HCT116 (cell line): Measurements from ENCODE around the gene FOXL2NB. TPM values are rescaled to one million over a fixed set of nuclear protein-coding genes. Genes with fewer than 3 reads are reported as not detected.
A peak's percentile ranks its signal among the peaks of the same experiment; 100 is the strongest.

Source experiments
- ATAC-seq: fragments of 200-7000 bp; cut with Tn5 transposase; 2 replicates; pipeline ENCODE4 v1.9.1; 2020; ENCODE audit warnings: mild to moderate bottlenecking, moderate library complexity
- BruUV-seq: library from RNA; stranded (reverse); fragments of 400-500 nt; replicated peaks from 2 replicates; lab custom pipeline; 2021; lab: Mats Ljungman, UMichigan
- CTCF ChIA-PET: fragments of 300-600 bp; sonication (Branson Sonifier 250); formaldehyde crosslinking; loops from one replicate; lab custom pipeline; 2021; ENCODE audit warnings: antibody characterized with exemption; lab: Charles Lee
- POLR2A ChIA-PET: fragments of 300-600, 350-600 bp; sonication (Branson Sonifier 250); formaldehyde crosslinking; loops from one replicate; lab custom pipeline; 2021; ENCODE audit warnings: antibody characterized with exemption; lab: Charles Lee
- RAD21 ChIA-PET, 2 experiments: fragments of 300-600 bp; sonication (Branson Sonifier 250); formaldehyde crosslinking; loops; one replicate each; lab custom pipeline; 2023; ENCODE audit warnings: low total read pairs in 2 of 2; ENCODE audit not compliant: uncharacterized antibody in 2 of 2, unreplicated experiment in 2 of 2, low non-redundant PET in 1 of 2; lab: Charles Lee
- DNase-seq: peaks from one replicate; pipeline ENCODE4 v3.0.0-alpha.2; 2010; ENCODE audit warnings: low read depth, low spot score
- H2AFZ ChIP-seq: fragments of 200-600 bp; shearing (Covaris generic), sonication (generic); 2 replicates; pipeline ENCODE4 v1.6.1; 2017; ENCODE audit warnings: low read depth, mixed run types, mixed read lengths, antibody characterized with exemption, low read length; ENCODE audit not compliant: poor library complexity, severe bottlenecking
- H3K27ac ChIP-seq: 2 replicates; pipeline ENCODE4 v1.5.1; 2012; ENCODE audit warnings: low read depth, low read length
- H3K27me3 ChIP-seq: fragments of 200-600 bp; sonication (generic); 2 replicates; pipeline ENCODE4 v1.6.1; 2016; ENCODE audit warnings: mixed run types, low read length, mixed read lengths; ENCODE audit not compliant: insufficient read depth
- H3K36me3 ChIP-seq, 2 experiments: fragments of 200-500 bp in 1 of 2; fragments of 200-600 bp in 1 of 2; sonication (Bioruptor generic) in 1 of 2; sonication (generic) in 1 of 2; 2 replicates each; pipeline versions ENCODE4 v1.5.1 to v1.6.1; 2014 to 2016; ENCODE audit warnings: low read length in 2 of 2, inconsistent platforms in 1 of 2, mixed read lengths in 1 of 2, mixed run types in 1 of 2; ENCODE audit not compliant: insufficient read depth in 2 of 2, control insufficient read depth in 1 of 2
- H3K4me1 ChIP-seq, 2 experiments: fragments of 200-600 bp in 1 of 2; sonication (generic) in 1 of 2; 2 replicates each; pipeline versions ENCODE4 v1.5.1 to v1.6.1; 2012 to 2017; ENCODE audit warnings: low read length in 2 of 2, inconsistent platforms in 1 of 2, mild to moderate bottlenecking in 1 of 2, mixed read lengths in 1 of 2, mixed run types in 1 of 2, moderate library complexity in 1 of 2; ENCODE audit not compliant: insufficient read depth in 2 of 2, control insufficient read depth in 1 of 2
- H3K4me2 ChIP-seq: fragments of 200-600 bp; sonication (generic); 2 replicates; pipeline ENCODE4 v1.6.1; 2017; ENCODE audit warnings: mixed run types, low read length, mixed read lengths
- H3K4me3 ChIP-seq, 2 experiments: fragments of 200-600 bp in 1 of 2; sonication (generic) in 1 of 2; replicated peaks in 1 of 2; 2 replicates each; pipeline ENCODE4 v1.5.1; 2011 to 2016; ENCODE audit warnings: low read length in 2 of 2, control low read depth in 1 of 2, low read depth in 1 of 2, mild to moderate bottlenecking in 1 of 2, mixed read lengths in 1 of 2, mixed run types in 1 of 2
- H3K79me2 ChIP-seq: fragments of 200-600 bp; sonication (generic); 2 replicates; pipeline ENCODE4 v1.6.1; 2017; ENCODE audit warnings: mild to moderate bottlenecking, mixed run types, low read length, moderate library complexity, mixed read lengths; ENCODE audit not compliant: insufficient read depth
- H3K9ac ChIP-seq: fragments of 200-600 bp; sonication (generic); 2 replicates; pipeline ENCODE4 v1.6.1; 2016; ENCODE audit warnings: low read length, mixed read lengths
- H3K9me2 ChIP-seq: fragments of 200-600 bp; sonication (generic), shearing (Covaris generic); 2 replicates; pipeline ENCODE4 v1.6.1; 2017; ENCODE audit warnings: mixed run types, mild to moderate bottlenecking, moderate library complexity; ENCODE audit not compliant: insufficient read depth
- H3K9me3 ChIP-seq, 2 experiments: fragments of 200-500 bp in 1 of 2; fragments of 200-600 bp in 1 of 2; sonication (Bioruptor generic) in 1 of 2; sonication (generic) in 1 of 2; 2 replicates each; pipeline ENCODE4 v1.6.1; 2014 to 2017; ENCODE audit warnings: low read length in 2 of 2, mixed read lengths in 2 of 2, inconsistent platforms in 1 of 2, low read depth in 1 of 2, mild to moderate bottlenecking in 1 of 2, mixed run types in 1 of 2, moderate library complexity in 1 of 2; ENCODE audit not compliant: control insufficient read depth in 1 of 2, insufficient read depth in 1 of 2
- H4K20me1 ChIP-seq: fragments of 200-600 bp; sonication (generic), shearing (Covaris generic); 2 replicates; pipeline ENCODE4 v1.6.1; 2017; ENCODE audit warnings: mixed run types, mild to moderate bottlenecking, moderate library complexity; ENCODE audit not compliant: insufficient read depth
- ELF1 ChIP-seq: IDR thresholded peaks from 2 replicates; pipeline ENCODE4 v1.6.1; 2012; ENCODE audit warnings: low read depth, borderline replicate concordance
- EZH2 ChIP-seq: fragments of 200-600 bp; sonication (generic); IDR thresholded peaks from 2 replicates; pipeline ENCODE4 v1.6.1; 2017; ENCODE audit warnings: antibody characterized with exemption, mixed run types
- FOSL1 ChIP-seq: IDR thresholded peaks from 2 replicates; pipeline ENCODE4 v1.6.1; 2012; ENCODE audit warnings: low read depth
- JUND ChIP-seq: IDR thresholded peaks from 2 replicates; pipeline ENCODE4 v1.6.1; 2012
- POLR2A ChIP-seq: IDR thresholded peaks from 2 replicates; pipeline ENCODE4 v1.7.0; 2011; ENCODE audit warnings: borderline replicate concordance; ENCODE audit not compliant: insufficient read depth, insufficient read length; ENCODE audit errors: extremely low read depth
- RAD21 ChIP-seq: IDR thresholded peaks from 2 replicates; pipeline ENCODE4 v1.6.1; 2012; ENCODE audit warnings: low read depth, mild to moderate bottlenecking
- SP1 ChIP-seq: IDR thresholded peaks from 2 replicates; pipeline ENCODE4 v1.6.1; 2012; ENCODE audit warnings: low read depth
- SRF ChIP-seq: IDR thresholded peaks from 2 replicates; pipeline ENCODE4 v1.6.1; 2012; ENCODE audit warnings: low read depth
- TCF7L2 ChIP-seq: IDR thresholded peaks from 2 replicates; pipeline ENCODE4 v1.7.0; 2011; ENCODE audit warnings: borderline replicate concordance, inconsistent platforms; ENCODE audit not compliant: insufficient read depth, insufficient read length; ENCODE audit errors: extremely low read depth
- YY1 ChIP-seq: IDR thresholded peaks from 2 replicates; pipeline ENCODE4 v1.6.1; 2011; ENCODE audit warnings: low read length, low read depth, moderate library complexity, mild to moderate bottlenecking; ENCODE audit not compliant: insufficient replicate concordance; ENCODE audit errors: extremely low read depth
- ZNF274 ChIP-seq: fragments of 200-500 bp; sonication (Bioruptor generic); IDR thresholded peaks from 2 replicates; pipeline ENCODE4 v1.6.1; 2014; ENCODE audit warnings: mild to moderate bottlenecking, low read depth, low read length, inconsistent platforms
- intact Hi-C: fragments of 100-400 bp; cut with micrococcal nuclease; formaldehyde crosslinking; loops from 2 replicates; pipeline ENCODE4 v1.10.0; 2022
- total RNA-seq: library from RNA; stranded (reverse); gene quantifications from one replicate; pipeline ENCODE4 v1.2.1, GENCODE V29; 2021; ENCODE audit not compliant: unreplicated experiment
- TF ChIP-seq, protein P1 (sequence below): IDR thresholded peaks from 2 replicates; pipeline ENCODE4 v1.6.1; 2012
- TF ChIP-seq, protein P2 (sequence below): IDR thresholded peaks from 2 replicates; pipeline ENCODE4 v1.6.1; 2012
- TF ChIP-seq, protein P3 (sequence below), 3 experiments: fragments of 200-600 bp in 1 of 3; sonication (generic) in 1 of 3; IDR thresholded peaks in 2 of 3; conservative IDR thresholded peaks in 1 of 3; 2 replicates each; pipeline ENCODE4 v1.5.1; 2012 to 2017; ENCODE audit warnings: low read depth in 2 of 3, low read length in 2 of 3, antibody characterized with exemption in 1 of 3, borderline replicate concordance in 1 of 3, control low read depth in 1 of 3, mild to moderate bottlenecking in 1 of 3, mixed read lengths in 1 of 3, mixed run types in 1 of 3, moderate library complexity in 1 of 3; ENCODE audit not compliant: insufficient read depth in 1 of 3

The FOXL2NB gene
- total RNA-seq, 1 experiment from 2014 or later: 0.93 TPM

DNA sequence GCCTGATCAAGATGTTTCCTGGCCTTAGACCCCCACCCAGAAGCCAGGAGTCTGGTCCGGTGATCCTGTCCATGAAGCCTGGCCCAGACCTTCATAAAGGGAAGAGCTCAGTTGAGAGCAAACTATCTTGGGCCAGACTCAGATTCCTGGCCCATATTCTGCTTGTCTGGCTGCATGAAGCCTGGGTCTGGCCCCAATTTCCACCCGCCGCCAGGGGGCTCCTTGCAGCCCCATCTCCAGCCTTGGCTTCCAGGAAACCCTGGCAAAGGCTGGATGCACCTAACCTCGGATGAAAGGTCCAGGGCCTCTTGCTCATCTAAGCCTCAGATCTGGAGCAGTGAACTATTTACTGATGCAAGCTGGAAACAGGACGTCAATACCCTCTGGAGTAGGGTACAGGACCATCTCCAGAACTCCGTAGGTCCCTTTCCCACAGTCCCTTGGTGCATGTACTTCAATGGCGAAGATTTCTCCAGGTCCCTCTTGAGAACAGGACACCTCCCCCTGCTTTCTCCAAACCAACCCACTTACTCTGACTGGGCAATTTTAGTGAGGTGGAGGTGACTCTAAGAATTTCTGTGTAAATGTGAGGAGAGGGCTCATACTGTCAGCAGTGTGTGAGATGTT lies 5.6 kb upstream of the FOXL2NB start:
- no peak overlapping the region for H2AFZ ChIP-seq
- peak; percentile 32 for DNase-seq
- BruUV-seq: no TSS peak

DNA sequence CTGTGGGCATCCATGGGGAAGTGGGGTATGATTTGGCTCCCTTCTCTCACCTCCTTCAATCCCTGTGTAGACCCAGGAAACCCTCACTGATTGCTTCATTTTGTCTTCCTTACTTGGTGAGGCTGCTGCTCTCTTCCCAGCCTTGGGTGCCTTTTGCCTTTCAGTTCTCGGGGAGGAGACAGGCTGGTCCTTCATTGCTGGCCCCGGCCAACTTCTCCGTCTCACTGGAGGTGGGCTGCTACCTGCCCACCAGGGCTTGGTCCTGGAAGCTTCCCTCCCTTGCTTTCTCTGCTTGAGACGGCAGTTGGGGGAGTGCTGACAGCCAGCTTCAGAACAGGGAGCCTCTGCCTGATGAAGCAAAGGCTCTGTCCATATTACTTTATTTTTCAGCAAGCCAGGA lies 4.7 kb upstream of the FOXL2NB start:
- Histone ChIP-seq H3K9ac (no peak overlapping the region), H3K9me3 (no peaks in the 10 kb centered on the region), H3K27ac (no peak overlapping the region), H3K27me3 (no peaks in the 10 kb centered on the region), H3K79me2 (no peaks in the 10 kb centered on the region), H3K9me2 (no peaks in the 10 kb centered on the region), H3K4me2 (no peak overlapping the region), H3K4me1 (no peaks in the 10 kb centered on the region), H2AFZ (no peak overlapping the region), H3K4me3 (no peak overlapping the region), H4K20me1 (no peaks in the 10 kb centered on the region), H3K36me3 (no peaks in the 10 kb centered on the region)
- POLR2A ChIA-PET: no interaction called here
- CTCF ChIA-PET: interaction anchor here (0.6 to 2.1 kb wide), 2 partner anchors 37 to 387 kb away, joined by 4 to 7 read pairs; no protein-coding TSS in a partner anchor
- no TSS peak for BruUV-seq
- ATAC-seq (no peak), DNase-seq (no peak)
- intact Hi-C loops: no loop called here
- RAD21 ChIA-PET: interaction anchor here in 1 of 2 experiments (0.9 kb wide), 1 partner anchor 18 kb away, joined by 3 read pairs; no protein-coding TSS in a partner anchor
- TF ChIP-seq JUND: no peak
- no peak for TF ChIP-seq TCF7L2
- TF ChIP-seq RAD21: no peak
- TF ChIP-seq, protein P1, sequence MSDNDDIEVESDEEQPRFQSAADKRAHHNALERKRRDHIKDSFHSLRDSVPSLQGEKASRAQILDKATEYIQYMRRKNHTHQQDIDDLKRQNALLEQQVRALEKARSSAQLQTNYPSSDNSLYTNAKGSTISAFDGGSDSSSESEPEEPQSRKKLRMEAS: no peak
- TF ChIP-seq POLR2A: no peak
- no peak for TF ChIP-seq YY1
- no peak for TF ChIP-seq SRF
- no peak for TF ChIP-seq FOSL1
- TF ChIP-seq SP1: no peak
- TF ChIP-seq, protein P2, sequence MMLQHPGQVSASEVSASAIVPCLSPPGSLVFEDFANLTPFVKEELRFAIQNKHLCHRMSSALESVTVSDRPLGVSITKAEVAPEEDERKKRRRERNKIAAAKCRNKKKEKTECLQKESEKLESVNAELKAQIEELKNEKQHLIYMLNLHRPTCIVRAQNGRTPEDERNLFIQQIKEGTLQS: no peak
- no peak for TF ChIP-seq ZNF274
- TF ChIP-seq EZH2: no peak
- no peak for TF ChIP-seq ELF1

More for the DNA sequence above, 5.6 kb upstream of the FOXL2NB start:
- Histone ChIP-seq H4K20me1 (no peaks in the 10 kb centered on the region), H3K79me2 (no peaks in the 10 kb centered on the region), H3K9me2 (no peaks in the 10 kb centered on the region), H3K4me2 (no peak overlapping the region), H3K4me1 (peaks cover 2 to 7% of the 10 kb centered on the region in 2 experiments; a peak in 3 of 4 replicates), H3K27me3 (no peaks in the 10 kb centered on the region), H3K36me3 (no peaks in the 10 kb centered on the region), H3K4me3 (no peak overlapping the region)
- POLR2A ChIA-PET: no interaction called here
- CTCF ChIA-PET: interaction anchor here (1.0 to 2.1 kb wide), 5 partner anchors 14 to 413 kb away, joined by 3 to 7 read pairs (median 5); no protein-coding TSS in a partner anchor
- peak; percentile 83 for ATAC-seq
- TF ChIP-seq RAD21 (peak; percentile 68), YY1 (peak; percentile 40), SP1 (no peak)
- TF ChIP-seq, protein P3, sequence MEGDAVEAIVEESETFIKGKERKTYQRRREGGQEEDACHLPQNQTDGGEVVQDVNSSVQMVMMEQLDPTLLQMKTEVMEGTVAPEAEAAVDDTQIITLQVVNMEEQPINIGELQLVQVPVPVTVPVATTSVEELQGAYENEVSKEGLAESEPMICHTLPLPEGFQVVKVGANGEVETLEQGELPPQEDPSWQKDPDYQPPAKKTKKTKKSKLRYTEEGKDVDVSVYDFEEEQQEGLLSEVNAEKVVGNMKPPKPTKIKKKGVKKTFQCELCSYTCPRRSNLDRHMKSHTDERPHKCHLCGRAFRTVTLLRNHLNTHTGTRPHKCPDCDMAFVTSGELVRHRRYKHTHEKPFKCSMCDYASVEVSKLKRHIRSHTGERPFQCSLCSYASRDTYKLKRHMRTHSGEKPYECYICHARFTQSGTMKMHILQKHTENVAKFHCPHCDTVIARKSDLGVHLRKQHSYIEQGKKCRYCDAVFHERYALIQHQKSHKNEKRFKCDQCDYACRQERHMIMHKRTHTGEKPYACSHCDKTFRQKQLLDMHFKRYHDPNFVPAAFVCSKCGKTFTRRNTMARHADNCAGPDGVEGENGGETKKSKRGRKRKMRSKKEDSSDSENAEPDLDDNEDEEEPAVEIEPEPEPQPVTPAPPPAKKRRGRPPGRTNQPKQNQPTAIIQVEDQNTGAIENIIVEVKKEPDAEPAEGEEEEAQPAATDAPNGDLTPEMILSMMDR (IDR thresholded peaks at IDR 0.05 in 2 of 3, conservative IDR thresholded peaks at IDR 0.05 in 1 of 3; ENCODE audit: borderline replicate concordance in 1 of 3, insufficient read depth in 1 of 3, low read depth in 2 of 3, low read length in 2 of 3): peak; percentile 71 to 80 (median 79)
- TF ChIP-seq, all 23 proteins: peak for 3
- H3K9ac ChIP-seq: no peak overlapping the region
- H3K9me3 ChIP-seq: no peaks in the 10 kb centered on the region
- intact Hi-C loops: loop anchor here (1.0 kb wide), 1 partner anchor 388 kb away; no protein-coding TSS in a partner anchor
- H3K27ac ChIP-seq: no peak overlapping the region
- RAD21 ChIA-PET: interaction anchor here in 1 of 2 experiments (0.9 kb wide), 1 partner anchor 19 kb away, joined by 3 read pairs; no protein-coding TSS in a partner anchor
